T-helper 1 cell treated with Interleukin-12 subunit alpha and Interleukin-12 subunit beta and Interleukin-4 antibody, amounts not matched to agents 30 ng/mL and 1 ng/mL, for 36 hours (primary cell): ENCODE results near the gene STON2. TPM values are rescaled to one million over a fixed set of nuclear protein-coding genes. Genes with fewer than 3 reads are reported as not detected.
"Not testable (repeated sequence)": the region's sequence is repeated elsewhere in the genome, so short reads cannot be mapped to it uniquely, and the experiment has no call there.

Source experiments
- intact Hi-C: fragments of 100-400 bp; cut with micrococcal nuclease; formaldehyde crosslinking; loops from one replicate; pipeline ENCODE4 v1.15.1; 2024
- total RNA-seq: library from RNA; stranded (reverse); gene quantifications from 2 replicates; pipeline ENCODE4 v1.2.3, GENCODE V29; 2022

Gene STON2
- total RNA-seq, 1 donor from 2014 or later: 1.5 TPM

- intact Hi-C loops: no loop called here
These were observed 14.7 kb downstream of the STON2 start for GRCh38 chr14:81385419-81385818.

- intact Hi-C loops: no loop called here
These were observed 15.2 kb downstream of the STON2 start for GRCh38 chr14:81384900-81385299.

GRCh38 chr14:81382517-81383225 lies 17.5 kb downstream of the STON2 start:
- intact Hi-C loops: no loop called here

- intact Hi-C loops: not testable (repeated sequence)
These were observed 20.1 kb downstream of the STON2 start for GRCh38 chr14:81380009-81380408.

- intact Hi-C loops: no loop called here
These were observed 28.3 kb downstream of the STON2 start for GRCh38 chr14:81371802-81372201.

GRCh38 chr14:81367563-81367962 lies 32.6 kb downstream of the STON2 start:
- intact Hi-C loops: no loop called here

- intact Hi-C loops: no loop called here
These were observed 33.2 kb downstream of the STON2 start for GRCh38 chr14:81366884-81367283.

- intact Hi-C loops: no loop called here
These were observed 33.9 kb downstream of the STON2 start for GRCh38 chr14:81366214-81366613.

- intact Hi-C loops: no loop called here
These were observed 36.3 kb downstream of the STON2 start for GRCh38 chr14:81363746-81364378.

GRCh38 chr14:81353691-81354323 lies 46.3 kb downstream of the STON2 start:
- intact Hi-C loops: no loop called here

GRCh38 chr14:81352413-81352812 lies 47.7 kb downstream of the STON2 start:
- intact Hi-C loops: no loop called here

- intact Hi-C loops: no loop called here
These were observed 48.9 kb downstream of the STON2 start for GRCh38 chr14:81351205-81351604.

GRCh38 chr14:81350344-81351130 lies 49.6 kb downstream of the STON2 start:
- intact Hi-C loops: no loop called here

- intact Hi-C loops: no loop called here
These were observed 52.1 kb downstream of the STON2 start for GRCh38 chr14:81348061-81348460.

GRCh38 chr14:81345781-81346180 lies 54.3 kb downstream of the STON2 start:
- intact Hi-C loops: no loop called here

- intact Hi-C loops: no loop called here
These were observed 55.5 kb downstream of the STON2 start for GRCh38 chr14:81344481-81345160.

GRCh38 chr14:81343701-81344100 lies 56.4 kb downstream of the STON2 start:
- intact Hi-C loops: no loop called here

- intact Hi-C loops: no loop called here
These were observed 57.1 kb downstream of the STON2 start for GRCh38 chr14:81342850-81343580.

GRCh38 chr14:81341781-81342180 lies 58.3 kb downstream of the STON2 start:
- intact Hi-C loops: no loop called here

GRCh38 chr14:81341370-81341769 lies 58.8 kb downstream of the STON2 start:
- intact Hi-C loops: no loop called here

GRCh38 chr14:81340201-81340600 lies 59.9 kb downstream of the STON2 start:
- intact Hi-C loops: no loop called here
